AG09309 (cell line): ENCODE measurements around the gene CLTB.

Experiments
- DNase-seq: peaks from one replicate; pipeline ENCODE4 v3.0.0-alpha.2; 2010; ENCODE audit warnings: low read depth
- H3K4me3 ChIP-seq: 2 replicates; pipeline ENCODE4 v1.5.1; 2011; ENCODE audit warnings: mild to moderate bottlenecking, low read depth, low read length, moderate library complexity; ENCODE audit not compliant: control insufficient read depth
- TF ChIP-seq, protein P1 (sequence below): IDR thresholded peaks from 2 replicates; pipeline ENCODE4 v1.5.1; 2011; ENCODE audit warnings: mild to moderate bottlenecking, low read depth, low read length, inconsistent platforms; ENCODE audit not compliant: insufficient read depth, control insufficient read depth; ENCODE audit errors: missing control alignments

CLTB gene

GRCh38 chr5:176440927-176441706 is 24.8 kb upstream of the CLTB start:
- H3K4me3 ChIP-seq: no peak overlapping the region
- TF ChIP-seq, protein P1, sequence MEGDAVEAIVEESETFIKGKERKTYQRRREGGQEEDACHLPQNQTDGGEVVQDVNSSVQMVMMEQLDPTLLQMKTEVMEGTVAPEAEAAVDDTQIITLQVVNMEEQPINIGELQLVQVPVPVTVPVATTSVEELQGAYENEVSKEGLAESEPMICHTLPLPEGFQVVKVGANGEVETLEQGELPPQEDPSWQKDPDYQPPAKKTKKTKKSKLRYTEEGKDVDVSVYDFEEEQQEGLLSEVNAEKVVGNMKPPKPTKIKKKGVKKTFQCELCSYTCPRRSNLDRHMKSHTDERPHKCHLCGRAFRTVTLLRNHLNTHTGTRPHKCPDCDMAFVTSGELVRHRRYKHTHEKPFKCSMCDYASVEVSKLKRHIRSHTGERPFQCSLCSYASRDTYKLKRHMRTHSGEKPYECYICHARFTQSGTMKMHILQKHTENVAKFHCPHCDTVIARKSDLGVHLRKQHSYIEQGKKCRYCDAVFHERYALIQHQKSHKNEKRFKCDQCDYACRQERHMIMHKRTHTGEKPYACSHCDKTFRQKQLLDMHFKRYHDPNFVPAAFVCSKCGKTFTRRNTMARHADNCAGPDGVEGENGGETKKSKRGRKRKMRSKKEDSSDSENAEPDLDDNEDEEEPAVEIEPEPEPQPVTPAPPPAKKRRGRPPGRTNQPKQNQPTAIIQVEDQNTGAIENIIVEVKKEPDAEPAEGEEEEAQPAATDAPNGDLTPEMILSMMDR: no peak
- DNase-seq: no peak

DNA sequence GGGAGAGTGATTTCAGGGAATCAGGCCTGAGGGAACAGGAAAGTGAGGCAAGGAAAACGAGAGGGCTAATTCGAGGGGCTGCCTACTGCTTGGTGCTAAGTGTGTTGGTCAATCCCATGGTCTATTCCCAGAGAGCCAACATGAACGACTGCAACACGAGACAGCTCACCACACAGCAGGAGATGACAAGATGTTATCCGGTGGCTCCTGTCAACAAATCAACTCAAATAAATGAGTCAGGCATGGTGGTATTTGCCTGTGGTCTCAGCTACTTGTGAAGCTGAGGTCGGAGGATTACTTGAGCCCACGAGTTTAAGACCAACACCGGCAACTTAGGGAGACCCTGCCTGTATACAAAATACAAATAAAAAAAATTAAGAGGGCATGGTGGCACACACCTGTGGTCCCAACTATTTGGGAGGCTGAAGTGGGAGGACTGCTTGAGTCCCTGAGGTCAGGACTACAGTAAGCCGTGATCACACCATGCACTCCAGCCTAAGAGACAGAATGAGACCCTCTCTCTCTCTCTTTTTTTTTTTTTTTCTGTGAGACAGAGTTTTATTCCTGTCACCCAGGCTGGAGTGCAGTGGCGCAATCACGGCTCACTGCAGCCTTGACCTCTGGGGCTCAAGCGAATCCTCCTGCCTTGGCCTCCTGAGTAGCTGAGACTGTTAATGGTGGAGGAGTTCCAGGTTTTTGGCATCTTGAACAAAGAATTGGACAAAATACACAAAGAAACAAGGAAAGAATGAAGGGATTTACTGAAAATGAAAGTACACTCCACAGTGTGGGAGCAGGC is 22.8 kb upstream of the CLTB start:
- peak; percentile 35 for DNase-seq
- no peak overlapping the region for H3K4me3 ChIP-seq
- TF ChIP-seq, protein P1: no peak

DNA sequence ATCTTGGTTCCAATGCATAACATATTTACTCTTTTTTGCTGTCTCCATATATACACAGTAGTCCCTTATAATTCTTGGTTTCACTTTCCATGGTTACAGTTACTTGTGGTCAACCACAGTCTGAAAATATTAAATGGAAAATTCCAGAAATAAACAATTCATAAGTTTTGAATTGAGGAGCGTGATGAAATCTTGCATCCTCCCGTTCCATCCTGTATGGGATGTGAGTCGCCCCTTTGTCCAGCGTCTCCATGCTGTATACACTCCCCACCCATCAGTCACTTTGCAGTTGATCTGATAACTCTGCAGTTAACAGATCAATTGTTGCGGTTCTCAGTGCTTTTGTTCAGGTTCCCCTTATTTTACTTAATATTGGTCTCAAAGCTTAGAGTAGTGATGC is 20.3 kb upstream of the CLTB start:
- TF ChIP-seq, protein P1: no peak
- no peak for DNase-seq
- no peak overlapping the region; the same call in 1 of the 2 replicates for H3K4me3 ChIP-seq

DNA sequence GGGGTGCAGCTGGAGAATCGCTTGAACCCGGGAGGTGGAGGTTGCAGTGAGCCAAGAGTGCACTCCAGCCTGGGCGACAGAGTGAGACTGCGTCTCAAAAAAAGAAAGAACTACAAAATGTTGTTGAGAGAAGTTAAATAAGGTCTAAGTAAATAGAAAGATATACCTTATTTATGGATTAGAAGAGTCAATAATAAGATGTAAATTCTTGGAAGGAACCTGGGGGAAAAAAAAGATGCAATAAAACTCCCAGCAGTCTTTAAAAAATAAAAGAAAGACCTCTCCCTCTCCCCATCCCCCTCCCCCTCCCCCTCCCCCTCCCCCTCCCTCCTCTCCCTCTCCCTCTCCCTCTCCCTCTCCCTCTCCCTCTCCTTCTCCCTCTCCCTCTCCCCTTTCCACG is 16.4 kb upstream of the CLTB start:
- DNase-seq: no peak
- H3K4me3 ChIP-seq: no peak overlapping the region
- TF ChIP-seq, protein P1: no peak

DNA sequence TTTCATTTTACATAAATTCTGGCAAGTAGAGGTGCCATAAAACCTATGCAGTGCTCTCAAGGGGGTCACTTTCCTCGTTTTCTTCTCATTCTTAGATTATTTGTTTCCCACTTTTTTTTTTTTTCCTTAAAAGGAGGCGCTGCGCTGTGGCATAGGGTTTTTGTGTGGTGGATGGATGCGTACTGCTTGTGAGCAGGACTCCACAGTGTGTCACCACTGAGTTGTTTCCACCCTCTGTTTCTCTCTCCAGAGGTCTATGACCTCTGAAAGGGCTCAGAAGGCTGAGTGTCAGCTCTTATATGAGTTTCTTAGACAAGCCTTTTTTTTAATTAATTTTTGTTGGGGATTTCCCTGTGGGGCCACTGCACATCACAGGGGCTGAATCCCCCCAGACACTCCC is 13.6 kb upstream of the CLTB start:
- H3K4me3 ChIP-seq: no peak overlapping the region
- TF ChIP-seq, protein P1: no peak
- DNase-seq: no peak

DNA sequence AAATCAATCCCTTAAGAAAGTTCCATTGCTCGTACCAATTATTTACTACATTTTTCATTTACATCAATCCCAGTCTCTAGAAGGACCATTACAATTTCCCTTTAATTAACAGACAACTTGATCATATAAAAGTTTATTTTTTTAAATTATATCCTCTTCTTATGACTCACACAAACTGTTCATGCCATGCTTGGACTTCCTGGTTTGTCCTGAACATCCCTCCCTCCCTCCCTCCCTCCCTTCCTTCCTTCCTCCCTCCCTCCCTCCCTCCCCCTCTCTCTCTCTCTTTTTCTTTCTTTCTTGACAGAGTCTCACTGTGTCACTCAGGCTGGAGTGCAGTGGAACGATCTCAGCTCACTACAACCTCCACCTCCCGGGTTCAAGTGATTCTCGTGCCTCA is 11.6 kb upstream of the CLTB start:
- TF ChIP-seq, protein P1: no peak
- no peak for DNase-seq
- no peak overlapping the region for H3K4me3 ChIP-seq
